HG03354 (cell line): Measurements from ENCODE around the gene VPREB3.

Experiments used
- ATAC-seq: cut with Tn5 transposase; IDR thresholded peaks from one replicate; pipeline ENCODE4 v1.9.1; 2021; ENCODE audit warnings: mild to moderate bottlenecking; ENCODE audit not compliant: unreplicated experiment, poor library complexity, severe bottlenecking

Gene VPREB3

GRCh38 chr22:23783265-23784150 lies 29.3 kb upstream of the VPREB3 start:
- no peak for ATAC-seq

DNA sequence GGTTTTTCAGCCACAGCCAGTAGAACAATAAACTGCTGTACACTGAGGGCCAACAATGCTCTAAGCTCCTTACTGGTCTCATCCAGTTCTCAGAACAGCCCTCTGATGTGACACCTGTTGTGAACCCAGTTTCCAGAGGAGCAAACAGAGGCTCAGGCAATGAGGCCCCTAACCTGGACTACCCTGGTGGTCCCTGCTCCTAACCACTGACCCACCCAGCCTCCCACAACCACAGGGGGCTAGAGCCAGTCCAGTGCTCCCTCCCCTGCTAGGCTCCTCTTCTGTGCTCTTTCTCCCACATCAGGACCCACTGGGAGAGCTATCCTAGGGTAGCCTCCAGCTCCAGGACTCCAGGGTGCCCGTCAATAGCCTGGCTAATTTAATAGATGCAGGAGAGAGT lies 28.5 kb upstream of the VPREB3 start:
- ATAC-seq, result no peak

GRCh38 chr22:23782252-23782651 lies 28.0 kb upstream of the VPREB3 start:
- ATAC-seq, result no peak

GRCh38 chr22:23781511-23782183 lies 27.4 kb upstream of the VPREB3 start:
- ATAC-seq, result no peak

DNA sequence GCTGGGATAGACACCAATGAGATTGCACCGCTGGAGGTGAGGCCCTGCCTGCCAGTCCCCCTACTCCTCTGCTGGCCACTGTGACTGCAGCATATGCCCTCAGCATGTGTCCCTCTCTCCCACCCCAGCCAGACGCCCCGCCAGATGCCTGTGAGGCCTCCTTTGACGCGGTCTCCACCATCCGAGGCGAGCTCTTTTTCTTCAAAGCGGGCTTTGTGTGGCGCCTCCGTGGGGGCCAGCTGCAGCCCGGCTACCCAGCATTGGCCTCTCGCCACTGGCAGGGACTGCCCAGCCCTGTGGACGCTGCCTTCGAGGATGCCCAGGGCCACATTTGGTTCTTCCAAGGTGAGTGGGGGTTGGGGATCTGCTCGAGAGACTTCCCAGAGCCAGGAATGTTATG lies 26.8 kb upstream of the VPREB3 start:
- no peak for ATAC-seq

GRCh38 chr22:23780146-23780748 lies 26.0 kb upstream of the VPREB3 start:
- no peak for ATAC-seq

DNA sequence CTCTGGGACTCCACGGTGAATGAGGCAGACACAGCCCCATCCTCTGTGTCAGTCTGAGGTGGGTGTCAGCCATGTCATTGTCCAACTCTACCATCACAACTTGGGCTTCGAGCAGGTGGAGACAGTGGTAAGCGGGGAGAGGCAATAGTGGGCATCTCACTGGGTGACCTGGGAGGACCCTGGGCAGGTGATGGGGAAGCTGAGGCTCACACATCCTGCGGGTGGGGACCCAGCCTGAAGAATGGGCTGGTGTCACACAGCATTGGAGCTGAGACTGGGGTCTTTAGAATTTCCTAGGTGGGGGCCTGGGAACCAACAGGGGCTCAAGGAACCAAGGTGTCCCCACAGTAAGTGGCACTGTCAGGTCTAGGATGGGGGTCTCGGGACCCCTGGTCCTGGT lies 25.5 kb upstream of the VPREB3 start:
- ATAC-seq, result no peak

DNA sequence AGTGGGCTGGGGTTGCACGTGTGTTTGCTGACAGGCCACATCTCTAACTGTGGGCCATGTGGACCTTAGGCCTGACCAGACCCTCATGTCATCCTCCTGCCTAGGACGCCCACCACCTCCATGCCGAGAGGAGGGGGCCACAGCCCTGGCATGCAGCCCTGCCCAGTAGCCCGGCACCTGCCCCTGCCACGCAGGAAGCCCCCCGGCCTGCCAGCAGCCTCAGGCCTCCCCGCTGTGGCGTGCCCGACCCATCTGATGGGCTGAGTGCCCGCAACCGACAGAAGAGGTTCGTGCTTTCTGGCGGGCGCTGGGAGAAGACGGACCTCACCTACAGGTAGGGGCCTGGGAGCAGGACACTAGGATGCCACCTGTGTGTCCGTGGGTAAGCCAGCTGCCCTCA lies 24.9 kb upstream of the VPREB3 start:
- no peak for ATAC-seq

GRCh38 chr22:23778577-23778900 lies 24.3 kb upstream of the VPREB3 start:
- ATAC-seq, result no peak

DNA sequence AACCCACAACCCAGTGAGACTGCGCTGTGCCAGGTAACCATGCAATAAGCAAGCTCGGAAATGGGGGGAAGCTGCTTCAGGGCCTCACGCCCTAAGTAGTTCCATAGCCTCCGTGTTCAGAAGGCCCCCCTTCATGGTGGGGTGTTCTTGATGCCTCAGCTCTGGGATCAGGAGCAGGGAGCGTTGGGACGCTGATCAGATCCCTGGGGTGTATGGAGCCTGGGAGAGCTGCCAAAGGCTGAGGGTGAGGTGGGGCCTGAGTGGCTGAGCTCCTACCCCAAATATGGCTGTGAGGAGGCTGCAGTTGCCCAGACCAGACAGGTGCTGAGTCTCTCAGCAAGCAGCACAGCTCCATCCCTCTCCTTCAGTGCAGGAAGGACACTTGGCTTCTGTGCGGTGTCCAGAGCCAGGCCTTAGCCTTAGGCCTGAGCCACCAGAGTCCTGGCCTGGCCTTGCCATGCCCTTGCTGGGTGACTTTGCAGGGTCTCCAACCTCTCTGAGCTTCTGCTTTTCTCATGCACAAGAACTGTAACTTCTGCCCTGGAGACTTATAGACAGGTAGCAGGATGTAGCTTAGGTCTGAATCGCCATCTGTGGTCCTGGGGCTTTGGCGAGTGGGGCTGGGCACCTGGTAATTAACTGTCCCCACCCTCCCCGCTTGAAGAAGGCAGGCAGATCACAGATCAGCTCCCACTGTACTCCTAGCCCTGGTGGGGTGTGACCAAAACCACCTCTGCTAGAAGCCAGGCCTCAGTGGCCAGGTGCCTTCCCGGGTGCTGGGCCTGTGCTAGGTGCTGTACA lies 23.8 kb upstream of the VPREB3 start:
- ATAC-seq, result no peak

DNA sequence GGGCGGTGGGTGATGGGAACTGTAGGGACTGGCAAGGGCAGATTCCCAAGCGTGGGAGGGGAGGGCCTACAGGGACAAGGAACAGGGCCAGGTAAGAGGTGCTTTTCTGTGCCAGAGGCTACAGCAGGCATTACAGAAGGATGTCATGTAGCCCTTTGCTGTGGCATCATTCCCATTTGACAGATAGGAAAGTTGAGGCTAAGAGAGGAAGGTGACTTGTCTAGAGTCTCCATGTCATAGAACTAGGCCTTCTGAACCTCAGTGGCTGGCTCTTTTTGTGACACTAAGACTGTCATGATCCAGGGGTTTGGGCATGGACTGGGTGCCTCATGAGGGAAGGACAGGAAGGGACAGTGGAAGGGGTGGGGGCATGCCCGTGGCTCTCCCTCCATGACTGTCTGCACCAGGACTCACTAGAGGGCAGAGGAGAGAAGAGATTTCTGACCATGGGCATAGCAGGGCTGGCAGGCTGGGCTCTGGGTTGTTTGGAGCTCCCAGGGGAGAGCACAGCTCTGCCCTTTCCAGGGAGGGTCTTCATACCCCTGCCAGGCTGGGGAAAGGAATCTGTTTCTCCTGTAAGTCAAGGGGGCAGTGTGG lies 21.7 kb upstream of the VPREB3 start:
- ATAC-seq, result no peak

DNA sequence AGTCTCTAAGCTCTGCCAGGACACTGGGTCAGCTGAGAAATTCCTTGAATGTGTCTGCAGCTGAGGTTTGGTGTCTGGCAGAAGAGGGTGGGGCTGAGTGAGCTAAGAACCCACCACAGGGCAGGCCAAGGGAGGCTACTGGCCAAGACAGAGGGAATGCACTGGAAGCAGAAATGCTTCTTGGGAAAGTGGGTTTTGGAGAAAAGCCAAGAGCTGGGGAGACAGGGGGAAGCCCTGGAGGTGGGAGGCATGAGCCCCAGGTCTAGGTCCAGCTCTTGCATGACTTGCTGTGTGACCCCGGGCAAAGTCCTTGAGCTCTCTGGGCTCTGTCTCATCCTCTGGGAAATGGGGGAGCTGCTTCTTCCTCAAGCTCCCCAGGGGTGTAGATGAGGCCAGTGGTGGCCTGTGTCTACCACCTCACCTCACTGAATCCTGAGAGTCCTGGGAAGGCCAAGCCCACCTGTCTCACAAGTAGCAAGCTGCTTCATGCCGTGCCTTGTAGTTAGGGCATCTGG lies 20.8 kb upstream of the VPREB3 start:
- ATAC-seq, result no peak

GRCh38 chr22:23774114-23774921 lies 20.1 kb upstream of the VPREB3 start:
- ATAC-seq, result no peak

DNA sequence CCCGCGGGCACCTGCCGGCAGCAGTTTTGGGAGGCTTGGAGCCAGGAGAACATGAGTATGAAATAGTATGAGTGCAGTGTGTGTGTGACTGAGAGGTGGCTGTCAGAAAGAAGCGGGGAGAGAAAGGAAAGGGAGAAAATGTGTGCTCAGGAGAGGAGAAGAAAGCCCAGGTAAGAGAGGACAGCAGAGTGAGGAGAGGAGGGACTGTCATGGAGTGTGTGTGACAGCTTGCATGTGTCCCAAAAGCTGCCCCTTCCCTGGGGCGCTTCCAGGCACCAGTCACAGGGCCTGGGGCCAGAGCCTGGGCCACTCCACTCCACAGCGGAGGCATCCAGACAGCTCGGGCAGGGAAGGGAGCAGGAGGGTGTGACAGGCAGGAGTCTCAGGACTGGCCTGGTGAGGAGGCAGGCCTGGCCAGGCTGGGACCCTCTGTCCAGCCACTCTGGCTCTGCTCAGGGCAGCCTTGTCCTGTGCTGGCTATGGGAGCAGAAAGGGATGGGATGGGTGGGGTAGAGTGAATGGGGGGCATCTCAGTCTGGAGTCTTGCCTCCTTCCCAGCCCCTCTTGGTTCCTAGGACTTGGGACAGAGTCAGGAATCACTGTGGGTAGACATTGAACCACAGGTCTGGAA lies 19.4 kb upstream of the VPREB3 start:
- no peak for ATAC-seq

- ATAC-seq, result no peak
Observed at GRCh38 chr22:23772649-23773473, 18.6 kb upstream of the VPREB3 start, which contains the start of gene MMP11. Gene MMP11 (plus strand): TSS chr22:23772849. CDS start chr22:23772871, 22 bp downstream.

- ATAC-seq, result no peak
Observed at GRCh38 chr22:23772315-23772648, 18.1 kb upstream of the VPREB3 start.

DNA sequence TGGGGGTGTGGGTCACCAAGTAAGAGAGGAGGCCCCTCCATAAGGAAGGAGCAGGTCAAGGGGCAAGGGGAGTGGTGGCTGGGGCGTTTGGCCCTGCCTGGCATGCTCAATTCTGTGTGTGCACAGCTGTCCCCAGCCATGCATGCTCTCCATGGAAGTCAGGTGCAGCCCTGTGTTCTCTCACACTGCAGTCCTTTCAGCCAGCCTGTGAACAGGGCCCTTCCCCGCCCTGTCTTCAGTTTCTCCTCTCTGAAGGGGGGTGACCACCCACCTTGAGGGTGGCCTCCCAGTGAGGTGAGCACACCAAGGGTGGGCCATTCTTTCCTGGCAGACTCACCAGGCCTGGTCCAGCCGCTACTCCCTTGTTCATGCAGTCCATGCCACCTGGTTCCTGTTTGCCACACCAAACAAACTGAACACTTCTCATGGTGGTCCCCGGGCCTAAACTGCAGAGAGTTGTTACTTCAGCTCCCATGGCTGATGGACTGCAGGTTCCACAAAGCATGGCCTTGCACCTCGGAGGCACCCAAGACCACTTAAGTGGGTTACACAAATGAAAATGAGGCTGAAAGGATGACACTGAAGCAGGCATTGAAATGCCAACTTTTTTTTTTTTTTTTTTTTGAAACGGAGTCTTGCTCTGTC lies 15.2 kb upstream of the VPREB3 start:
- ATAC-seq, result no peak
